PFSK-1 (cell line): ENCODE data around the gene ITFG2. TPM values are rescaled to one million over a fixed set of nuclear protein-coding genes. Genes with fewer than 3 reads are reported as not detected.
A peak's percentile ranks its signal among the peaks of the same experiment; 100 is the strongest.

ENCODE experiments used
- FOXP2 ChIP-seq: optimal IDR thresholded peaks from 2 replicates; pipeline ENCODE3; 2011; ENCODE audit warnings: borderline replicate concordance, control low read depth, inconsistent platforms; ENCODE audit not compliant: insufficient read depth; ENCODE audit errors: extremely low read length, extremely low read depth
- POLR2AphosphoS5 ChIP-seq: IDR thresholded peaks from 2 replicates; pipeline ENCODE4 v1.6.1; 2012; ENCODE audit warnings: low read depth, mild to moderate bottlenecking, control low read depth, low read length, moderate library complexity
- SIN3A ChIP-seq: IDR thresholded peaks from 2 replicates; pipeline ENCODE4 v1.6.1; 2012; ENCODE audit warnings: mild to moderate bottlenecking, low read length, moderate library complexity, borderline replicate concordance; ENCODE audit not compliant: insufficient read depth
- TAF1 ChIP-seq: IDR thresholded peaks from 2 replicates; pipeline ENCODE4 v1.6.1; 2012; ENCODE audit warnings: low read length, control low read depth, borderline replicate concordance; ENCODE audit not compliant: insufficient read depth
- polyA plus RNA-seq: library from polyadenylated mRNA; unstranded; fragments of >200 nt; gene quantifications from one replicate; pipeline ENCODE4 v1.2.1, GENCODE V29; 2012; ENCODE audit warnings: low read depth, missing spikeins; ENCODE audit not compliant: insufficient read length
- TF ChIP-seq, protein P1 (sequence below), 2 experiments: IDR thresholded peaks; 2 replicates each; pipeline versions ENCODE4 v1.6.1 to v1.8.0; 2011 to 2012; ENCODE audit warnings: low read depth in 2 of 2, low read length in 2 of 2, control low read depth in 1 of 2, inconsistent platforms in 1 of 2, mild to moderate bottlenecking in 1 of 2, moderate library complexity in 1 of 2; ENCODE audit not compliant: insufficient read depth in 1 of 2

ITFG2 gene
- polyA plus RNA-seq: 52.6 TPM

GRCh38 chr12:2812290-2813213 is at the start of gene ITFG2:
Gene ITFG2 (plus strand): TSS chr12:2812668. CDS start chr12:2812761, 93 bp downstream.
- TF ChIP-seq, protein P1, sequence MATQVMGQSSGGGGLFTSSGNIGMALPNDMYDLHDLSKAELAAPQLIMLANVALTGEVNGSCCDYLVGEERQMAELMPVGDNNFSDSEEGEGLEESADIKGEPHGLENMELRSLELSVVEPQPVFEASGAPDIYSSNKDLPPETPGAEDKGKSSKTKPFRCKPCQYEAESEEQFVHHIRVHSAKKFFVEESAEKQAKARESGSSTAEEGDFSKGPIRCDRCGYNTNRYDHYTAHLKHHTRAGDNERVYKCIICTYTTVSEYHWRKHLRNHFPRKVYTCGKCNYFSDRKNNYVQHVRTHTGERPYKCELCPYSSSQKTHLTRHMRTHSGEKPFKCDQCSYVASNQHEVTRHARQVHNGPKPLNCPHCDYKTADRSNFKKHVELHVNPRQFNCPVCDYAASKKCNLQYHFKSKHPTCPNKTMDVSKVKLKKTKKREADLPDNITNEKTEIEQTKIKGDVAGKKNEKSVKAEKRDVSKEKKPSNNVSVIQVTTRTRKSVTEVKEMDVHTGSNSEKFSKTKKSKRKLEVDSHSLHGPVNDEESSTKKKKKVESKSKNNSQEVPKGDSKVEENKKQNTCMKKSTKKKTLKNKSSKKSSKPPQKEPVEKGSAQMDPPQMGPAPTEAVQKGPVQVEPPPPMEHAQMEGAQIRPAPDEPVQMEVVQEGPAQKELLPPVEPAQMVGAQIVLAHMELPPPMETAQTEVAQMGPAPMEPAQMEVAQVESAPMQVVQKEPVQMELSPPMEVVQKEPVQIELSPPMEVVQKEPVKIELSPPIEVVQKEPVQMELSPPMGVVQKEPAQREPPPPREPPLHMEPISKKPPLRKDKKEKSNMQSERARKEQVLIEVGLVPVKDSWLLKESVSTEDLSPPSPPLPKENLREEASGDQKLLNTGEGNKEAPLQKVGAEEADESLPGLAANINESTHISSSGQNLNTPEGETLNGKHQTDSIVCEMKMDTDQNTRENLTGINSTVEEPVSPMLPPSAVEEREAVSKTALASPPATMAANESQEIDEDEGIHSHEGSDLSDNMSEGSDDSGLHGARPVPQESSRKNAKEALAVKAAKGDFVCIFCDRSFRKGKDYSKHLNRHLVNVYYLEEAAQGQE (IDR thresholded peaks at IDR 0.05; ENCODE audit: insufficient read depth in 1 of 2, low read depth in 2 of 2, low read length in 2 of 2): peak in 1 of 2 experiments; percentile 46; a peak in 2 of 4 replicates
- TF ChIP-seq POLR2AphosphoS5 (peak; percentile 99), SIN3A (peak; percentile 73; the same call in 1 of the 2 replicates), TAF1 (peak; percentile 86), FOXP2 (peak; percentile 86)

- TF ChIP-seq, protein P1 (IDR thresholded peaks at IDR 0.05; ENCODE audit: insufficient read depth in 1 of 2, low read depth in 2 of 2, low read length in 2 of 2): no peak
- TF ChIP-seq TAF1 (no peak), POLR2AphosphoS5 (no peak), FOXP2 (no peak)
Observed at GRCh38 chr12:2764398-2764797, 48.1 kb upstream of the ITFG2 start.

DNA sequence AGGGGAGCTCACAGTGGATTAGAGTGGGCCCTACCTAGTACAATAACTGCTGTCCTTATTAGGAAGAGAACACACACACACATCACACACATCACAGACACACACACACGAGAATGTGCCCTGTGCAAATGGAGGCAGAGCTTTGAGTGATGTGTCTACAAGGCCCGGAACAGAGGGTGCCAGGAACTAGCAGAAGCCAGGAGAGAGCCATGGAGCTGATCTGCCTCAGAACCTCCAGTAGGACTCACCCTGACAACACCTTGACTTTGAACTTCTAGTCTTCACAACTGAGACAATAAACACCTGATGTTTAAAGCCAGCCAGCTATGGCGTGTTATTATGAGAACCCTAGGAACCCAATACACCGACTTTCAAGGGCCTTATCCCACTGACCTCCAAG is 47.4 kb upstream of the ITFG2 start:
- TF ChIP-seq FOXP2 (no peak), POLR2AphosphoS5 (no peak), SIN3A (no peak), TAF1 (no peak)
- TF ChIP-seq, protein P1 (IDR thresholded peaks at IDR 0.05; ENCODE audit: insufficient read depth in 1 of 2, low read depth in 2 of 2, low read length in 2 of 2): no peak

- TF ChIP-seq, protein P1 (IDR thresholded peaks at IDR 0.05; ENCODE audit: insufficient read depth in 1 of 2, low read depth in 2 of 2, low read length in 2 of 2): no peak
- TF ChIP-seq FOXP2: no peak
- TF ChIP-seq POLR2AphosphoS5: no peak
- TF ChIP-seq SIN3A: no peak
- no peak for TF ChIP-seq TAF1
Observed at GRCh38 chr12:2765608-2766007, 46.9 kb upstream of the ITFG2 start.
